GM12864 (cell line): Measurements from ENCODE around the gene SLIT1.

Experiments used
- DNase-seq: peaks from one replicate; pipeline ENCODE4 v3.0.0-alpha.2; 2011; ENCODE audit warnings: low read depth
- H3K4me3 ChIP-seq: 2 replicates; pipeline ENCODE4 v1.5.1; 2011; ENCODE audit warnings: mild to moderate bottlenecking, low read depth, low read length, control low read depth
- TF ChIP-seq, protein P1 (sequence below): IDR thresholded peaks from 2 replicates; pipeline ENCODE4 v1.5.1; 2011; ENCODE audit warnings: low read depth, mild to moderate bottlenecking, moderate library complexity, low read length, control low read depth, inconsistent platforms; ENCODE audit errors: missing control alignments

Gene SLIT1

GRCh38 chr10:97061423-97061822, 124.3 kb downstream of the SLIT1 start:
- TF ChIP-seq, protein P1, sequence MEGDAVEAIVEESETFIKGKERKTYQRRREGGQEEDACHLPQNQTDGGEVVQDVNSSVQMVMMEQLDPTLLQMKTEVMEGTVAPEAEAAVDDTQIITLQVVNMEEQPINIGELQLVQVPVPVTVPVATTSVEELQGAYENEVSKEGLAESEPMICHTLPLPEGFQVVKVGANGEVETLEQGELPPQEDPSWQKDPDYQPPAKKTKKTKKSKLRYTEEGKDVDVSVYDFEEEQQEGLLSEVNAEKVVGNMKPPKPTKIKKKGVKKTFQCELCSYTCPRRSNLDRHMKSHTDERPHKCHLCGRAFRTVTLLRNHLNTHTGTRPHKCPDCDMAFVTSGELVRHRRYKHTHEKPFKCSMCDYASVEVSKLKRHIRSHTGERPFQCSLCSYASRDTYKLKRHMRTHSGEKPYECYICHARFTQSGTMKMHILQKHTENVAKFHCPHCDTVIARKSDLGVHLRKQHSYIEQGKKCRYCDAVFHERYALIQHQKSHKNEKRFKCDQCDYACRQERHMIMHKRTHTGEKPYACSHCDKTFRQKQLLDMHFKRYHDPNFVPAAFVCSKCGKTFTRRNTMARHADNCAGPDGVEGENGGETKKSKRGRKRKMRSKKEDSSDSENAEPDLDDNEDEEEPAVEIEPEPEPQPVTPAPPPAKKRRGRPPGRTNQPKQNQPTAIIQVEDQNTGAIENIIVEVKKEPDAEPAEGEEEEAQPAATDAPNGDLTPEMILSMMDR, result no peak
- H3K4me3 ChIP-seq, result no peak overlapping the region
- DNase-seq, result no peak

- TF ChIP-seq, protein P1, result no peak
- no peak overlapping the region for H3K4me3 ChIP-seq
- DNase-seq, result no peak
These were observed 125.2 kb downstream of the SLIT1 start for GRCh38 chr10:97060441-97061084.

DNA sequence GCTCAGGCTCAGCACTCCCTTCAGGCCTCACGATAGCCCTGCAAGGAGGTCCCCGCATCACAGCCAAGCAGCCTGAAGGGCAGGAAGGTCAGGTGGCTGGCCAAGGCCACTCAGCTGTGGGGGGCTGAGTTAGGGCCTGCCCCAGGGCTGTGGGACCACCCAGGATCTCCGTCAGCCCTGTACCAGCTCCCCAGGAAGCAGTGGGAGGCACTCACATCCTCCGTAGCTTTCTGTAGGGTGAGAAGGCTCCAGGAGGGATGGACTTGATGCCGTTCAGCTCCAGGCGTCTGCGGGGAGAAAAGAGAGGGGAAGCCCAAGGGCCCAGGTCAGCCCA, 125.9 kb downstream of the SLIT1 start:
- H3K4me3 ChIP-seq, result no peak overlapping the region
- DNase-seq, result no peak
- TF ChIP-seq, protein P1, result no peak

DNA sequence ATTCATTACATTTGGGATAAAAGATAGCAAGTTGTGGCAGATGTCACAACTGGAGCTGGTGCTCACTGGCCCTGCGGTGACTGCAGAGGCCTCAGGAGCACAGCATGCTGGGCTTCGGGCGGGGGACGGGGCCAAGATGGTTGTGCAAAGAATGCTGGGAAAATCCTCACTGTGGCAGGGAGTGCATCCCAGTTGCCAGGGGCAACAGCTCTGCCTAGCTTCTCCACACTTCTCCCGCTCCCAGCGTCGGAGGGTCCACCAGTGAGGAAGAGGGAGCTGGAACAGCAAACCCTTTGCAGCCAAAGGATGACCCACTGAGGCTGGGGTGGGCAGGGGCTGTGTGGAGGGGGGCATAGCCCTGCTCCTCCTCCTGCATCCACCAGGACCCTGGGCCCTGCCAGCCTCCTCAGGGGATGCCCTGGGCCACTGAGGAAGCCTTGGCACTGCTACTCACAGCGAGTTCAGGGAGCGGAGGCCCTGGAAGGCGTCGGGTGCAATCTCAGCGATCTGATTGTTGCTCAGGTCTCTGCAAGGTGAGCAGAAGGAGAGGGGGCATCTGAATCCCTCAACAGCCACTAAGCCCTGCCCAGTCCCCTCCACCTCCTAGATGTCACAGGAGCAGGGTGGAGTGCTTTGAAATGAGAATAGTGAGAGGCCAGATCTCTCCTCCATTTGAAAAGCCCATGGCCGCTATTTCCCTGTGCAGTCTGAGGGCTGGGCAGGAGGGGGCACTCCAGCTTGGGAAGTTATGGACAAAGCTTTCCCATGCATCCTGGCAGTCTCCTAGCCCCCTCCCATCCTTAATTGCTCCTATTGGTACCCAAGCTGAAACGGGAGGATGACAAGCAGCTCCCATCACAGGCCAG, 126.5 kb downstream of the SLIT1 start:
- TF ChIP-seq, protein P1, result no peak
- no peak overlapping the region for H3K4me3 ChIP-seq
- DNase-seq, result no peak

GRCh38 chr10:97058521-97058920, 127.2 kb downstream of the SLIT1 start:
- no peak overlapping the region for H3K4me3 ChIP-seq
- no peak for DNase-seq
- TF ChIP-seq, protein P1, result no peak

- DNase-seq, result no peak
- TF ChIP-seq, protein P1, result no peak
- H3K4me3 ChIP-seq, result no peak overlapping the region
These were observed 128.1 kb downstream of the SLIT1 start for GRCh38 chr10:97057491-97058235.
